GM12874 (cell line): ENCODE results near the gene MEIS2.

ENCODE experiments used
- CTCF ChIP-seq: IDR thresholded peaks from 2 replicates; pipeline ENCODE4 v1.5.1; 2011; ENCODE audit warnings: low read depth, mild to moderate bottlenecking, control low read depth, low read length, moderate library complexity; ENCODE audit not compliant: insufficient read depth

MEIS2 gene

GRCh38 chr15:36866896-36867295 lies 233.5 kb downstream of the MEIS2 start:
- no peak for TF ChIP-seq CTCF

- TF ChIP-seq CTCF, result no peak
Observed at GRCh38 chr15:36863570-36863969, 236.8 kb downstream of the MEIS2 start.

GRCh38 chr15:36860792-36861191 lies 239.6 kb downstream of the MEIS2 start:
- TF ChIP-seq CTCF, result no peak

GRCh38 chr15:36858423-36858822 lies 241.9 kb downstream of the MEIS2 start:
- no peak for TF ChIP-seq CTCF

- no peak for TF ChIP-seq CTCF
Observed at GRCh38 chr15:36856339-36856973, 243.9 kb downstream of the MEIS2 start.

GRCh38 chr15:36850864-36851263 lies 249.5 kb downstream of the MEIS2 start:
- no peak for TF ChIP-seq CTCF

GRCh38 chr15:36845270-36845669 lies 255.1 kb downstream of the MEIS2 start:
- TF ChIP-seq CTCF, result no peak
